ENCODE results near the gene MIB2. TPM values are rescaled to one million over a fixed set of nuclear protein-coding genes. Genes with fewer than 3 reads are reported as not detected.

The MIB2 gene
- polyA plus RNA-seq, 3 donors, result 5.4 to 65.7 (median 5.6) TPM

GRCh38 chr1:1621173-1622009 lies 6.1 kb downstream of the MIB2 start:
- Histone ChIP-seq H3K9ac (ENCODE audit: insufficient read depth, low read length, poor library complexity, severe bottlenecking) (no peak overlapping the region), H3K9me3 (replicated peaks in 1 of 2; ENCODE audit: control insufficient read depth in 1 of 2, insufficient read depth in 1 of 2, low read length in 2 of 2) (no peaks in the 10 kb centered on the region), H3K4me3 (replicated peaks in 1 of 3; ENCODE audit: low read depth in 2 of 3, low read length in 3 of 3) (no peak overlapping the region), H3K36me3 (replicated peaks in 1 of 2; ENCODE audit: control insufficient read depth in 1 of 2, insufficient read depth in 2 of 2, low read length in 2 of 2) (peaks cover 0 to 5% of the 10 kb centered on the region in 2 donors), H3K4me2 (replicated peaks; ENCODE audit: extremely low read depth, low read length, poor library complexity, severe bottlenecking) (no peak overlapping the region), H3K4me1 (ENCODE audit: control insufficient read depth in 1 of 2, insufficient read depth in 2 of 2, low read length in 2 of 2) (peaks cover 6 to 9% of the 10 kb centered on the region in 2 donors), H2AFZ (ENCODE audit: insufficient read depth, low read depth, low read length, poor library complexity, severe bottlenecking) (no peak overlapping the region), H4K20me1 (ENCODE audit: insufficient read depth, low read length) (peaks cover 11% of the 10 kb centered on the region), H3K27me3 (ENCODE audit: control insufficient read depth in 2 of 2, insufficient read depth in 2 of 2, low read length in 2 of 2) (no peaks in the 10 kb centered on the region), H3K79me2 (ENCODE audit: insufficient read depth, low read length) (peaks cover 10% of the 10 kb centered on the region), H3K27ac (ENCODE audit: low read depth in 1 of 2, low read length in 2 of 2) (no peak overlapping the region)
- H3K36me3 Mint-ChIP-seq, result peaks cover 9 to 16% of the 10 kb centered on the region in 2 donors
- 94% methylated on average over 27 of the region's 31 CpGs for WGBS (ENCODE audit: insufficient coverage)
- no peak for TF ChIP-seq CTCF (IDR thresholded peaks at IDR 0.05)
- peaks cover 0 to 3% (median 2%) of the 10 kb centered on the region in 3 donors for H3K27me3 Mint-ChIP-seq (ENCODE audit: low read depth in 3 of 3)
- H3K4me1 Mint-ChIP-seq, result peaks cover 11% of the 10 kb centered on the region
- intact Hi-C loops (cut with micrococcal nuclease), result no loop called here
- no peak overlapping the region for H3K4me3 Mint-ChIP-seq
- no peak for DNase-seq
- H3K9me3 Mint-ChIP-seq, result peaks cover 0 to 2% (median 0%) of the 10 kb centered on the region in 7 donors
- no peak overlapping the region for H3K27ac Mint-ChIP-seq

DNA sequence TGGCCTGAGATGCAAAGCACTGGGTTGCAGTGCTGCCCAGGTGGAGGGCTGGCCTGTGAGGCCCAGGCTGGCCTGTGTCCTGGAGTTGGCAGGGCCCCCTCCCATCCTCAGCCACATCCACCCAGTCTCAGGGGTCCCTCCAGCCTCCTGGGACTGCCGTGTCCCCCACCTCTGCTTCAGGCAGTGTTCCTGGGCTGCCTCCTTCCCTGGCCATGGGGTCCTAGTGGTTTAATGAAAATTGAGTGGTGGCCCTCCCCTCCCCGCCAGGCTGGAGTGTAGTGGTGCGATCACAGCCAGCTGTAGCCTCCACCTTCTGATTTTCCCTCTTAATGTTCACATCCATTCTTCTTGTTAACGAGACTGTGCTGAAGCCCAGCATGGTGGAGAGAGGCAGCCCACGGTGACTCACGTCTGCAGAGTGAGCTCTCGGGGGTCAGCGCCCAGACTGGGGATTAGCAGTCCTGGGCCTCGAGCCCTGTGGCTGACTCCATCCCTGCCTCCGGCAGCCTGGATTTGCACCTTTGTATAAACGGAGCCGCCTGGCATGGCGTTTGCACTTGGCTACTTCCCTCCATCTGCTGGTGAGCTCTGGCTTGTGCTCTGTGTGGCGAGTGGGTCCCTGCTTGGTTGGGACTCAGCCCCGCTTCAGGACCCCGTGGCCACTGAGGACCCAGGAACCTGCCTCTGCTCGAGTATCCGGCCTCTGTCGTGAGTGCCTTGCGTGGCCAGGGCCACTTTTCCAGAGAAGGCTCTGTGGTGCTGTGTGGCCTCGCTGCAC lies 6.9 kb downstream of the MIB2 start:
- no peaks in the 10 kb centered on the region for H3K27me3 ChIP-seq (ENCODE audit: control insufficient read depth in 2 of 2, insufficient read depth in 2 of 2, low read length in 2 of 2)
- no peak overlapping the region for H3K4me2 ChIP-seq (replicated peaks; ENCODE audit: extremely low read depth, low read length, poor library complexity, severe bottlenecking)
- Mint-ChIP-seq H3K27ac (peak overlapping the region in 2 of 7 donors; percentile 27 to 69), H3K9me3 (peaks cover 0 to 2% (median 0%) of the 10 kb centered on the region in 7 donors), H3K4me3 (no peak overlapping the region), H3K36me3 (peaks cover 7 to 16% of the 10 kb centered on the region in 2 donors), H3K27me3 (ENCODE audit: low read depth in 3 of 3) (peaks cover 0 to 3% (median 2%) of the 10 kb centered on the region in 3 donors), H3K4me1 (peaks cover 3% of the 10 kb centered on the region)
- TF ChIP-seq CTCF (IDR thresholded peaks at IDR 0.05), result no peak
- H3K4me3 ChIP-seq (replicated peaks in 1 of 3; ENCODE audit: low read depth in 2 of 3, low read length in 3 of 3), result no peak overlapping the region
- H2AFZ ChIP-seq (ENCODE audit: insufficient read depth, low read depth, low read length, poor library complexity, severe bottlenecking), result no peak overlapping the region
- H3K27ac ChIP-seq (ENCODE audit: low read depth in 1 of 2, low read length in 2 of 2), result no peak overlapping the region
- WGBS (ENCODE audit: insufficient coverage), result 95% methylated on average over 17 of the region's 21 CpGs
- peaks cover 0 to under 1% of the 10 kb centered on the region in 2 donors for H3K4me1 ChIP-seq (ENCODE audit: control insufficient read depth in 1 of 2, insufficient read depth in 2 of 2, low read length in 2 of 2)
- H3K9me3 ChIP-seq (replicated peaks in 1 of 2; ENCODE audit: control insufficient read depth in 1 of 2, insufficient read depth in 1 of 2, low read length in 2 of 2), result no peaks in the 10 kb centered on the region
- DNase-seq, result no peak
- peaks cover 2% of the 10 kb centered on the region for H4K20me1 ChIP-seq (ENCODE audit: insufficient read depth, low read length)
- peaks cover 0 to 5% of the 10 kb centered on the region in 2 donors for H3K36me3 ChIP-seq (replicated peaks in 1 of 2; ENCODE audit: control insufficient read depth in 1 of 2, insufficient read depth in 2 of 2, low read length in 2 of 2)
- peaks cover 2% of the 10 kb centered on the region for H3K79me2 ChIP-seq (ENCODE audit: insufficient read depth, low read length)
- H3K9ac ChIP-seq (ENCODE audit: insufficient read depth, low read length, poor library complexity, severe bottlenecking), result no peak overlapping the region
- intact Hi-C loops (cut with micrococcal nuclease), result no loop called here
